Fibroblast of villous mesenchyme (primary cell): Measurements from ENCODE around the gene COA1. TPM values are rescaled to one million over a fixed set of nuclear protein-coding genes. Genes with fewer than 3 reads are reported as not detected.
"Not testable (repeated sequence)": the region's sequence is repeated elsewhere in the genome, so short reads cannot be mapped to it uniquely, and the experiment has no call there.

Experiments used
- DNase-seq: peaks from one replicate; pipeline ENCODE4 v3.0.0-alpha.2; 2010; ENCODE audit warnings: low read depth
- H3K4me3 ChIP-seq: 2 replicates; pipeline ENCODE4 v1.5.1; 2011; ENCODE audit warnings: low read depth, mild to moderate bottlenecking, low read length
- CTCF ChIP-seq: IDR thresholded peaks from 2 replicates; pipeline ENCODE4 v1.5.1; 2012; ENCODE audit warnings: low read depth, mild to moderate bottlenecking, low read length; ENCODE audit not compliant: insufficient read depth
- total RNA-seq: library from RNA; depleted of rRNA; stranded (reverse); fragments of >200 nt; gene quantifications from 2 replicates; pipeline ENCODE4 v1.2.3, GENCODE V29; 2012

COA1 gene
- total RNA-seq, 1 donor, result 41.5 TPM

DNA sequence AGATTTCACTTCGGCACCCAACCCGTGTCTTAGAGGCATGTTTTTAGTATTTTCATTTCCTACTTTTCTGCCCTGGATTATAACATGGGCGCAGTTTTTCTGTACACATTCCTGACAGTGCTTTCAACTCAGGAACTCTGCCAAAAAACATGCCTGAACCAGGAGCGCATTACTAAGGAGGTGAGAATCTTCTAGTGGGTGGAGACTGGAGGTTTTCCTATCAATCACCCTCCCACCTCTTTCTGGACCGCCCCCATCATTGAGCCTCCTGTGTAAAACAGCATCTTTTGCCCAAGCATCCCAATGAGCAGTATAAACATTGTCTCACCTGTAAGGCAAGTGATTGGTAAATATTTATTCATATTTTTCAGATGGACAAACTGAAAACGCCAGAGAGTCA lies 93.2 kb downstream of the COA1 start:
- TF ChIP-seq CTCF, result no peak
- no peak overlapping the region for H3K4me3 ChIP-seq
- DNase-seq, result peak; percentile 29

DNA sequence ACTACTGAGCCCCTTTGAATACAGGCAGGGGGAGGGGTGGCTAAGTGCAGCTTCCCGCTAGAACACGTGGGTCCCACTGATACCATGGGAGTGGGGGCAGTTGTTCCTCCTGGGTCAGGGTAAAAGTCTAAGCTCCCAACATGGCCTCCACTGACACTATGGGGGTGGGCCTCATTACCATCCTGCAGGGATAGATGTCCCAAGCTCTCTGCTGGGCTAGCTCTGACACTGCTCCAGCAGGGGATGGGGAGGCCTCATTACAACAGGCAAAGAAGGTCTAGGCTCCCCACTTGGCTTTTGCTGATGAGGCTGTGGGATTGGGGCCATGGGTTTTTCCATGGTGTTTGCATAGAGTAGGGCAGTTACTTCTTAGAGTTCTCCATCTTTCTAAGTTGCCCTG lies 94.9 kb downstream of the COA1 start:
- no peak for DNase-seq
- no peak for TF ChIP-seq CTCF
- H3K4me3 ChIP-seq, result no peak overlapping the region

- H3K4me3 ChIP-seq, result no peak overlapping the region
- no peak for TF ChIP-seq CTCF
- DNase-seq, result no peak
Observed at GRCh38 chr7:43632746-43633145, 96.6 kb downstream of the COA1 start.

GRCh38 chr7:43631559-43631958 lies 97.8 kb downstream of the COA1 start:
- DNase-seq, result no peak
- H3K4me3 ChIP-seq, result no peak overlapping the region
- no peak for TF ChIP-seq CTCF

DNA sequence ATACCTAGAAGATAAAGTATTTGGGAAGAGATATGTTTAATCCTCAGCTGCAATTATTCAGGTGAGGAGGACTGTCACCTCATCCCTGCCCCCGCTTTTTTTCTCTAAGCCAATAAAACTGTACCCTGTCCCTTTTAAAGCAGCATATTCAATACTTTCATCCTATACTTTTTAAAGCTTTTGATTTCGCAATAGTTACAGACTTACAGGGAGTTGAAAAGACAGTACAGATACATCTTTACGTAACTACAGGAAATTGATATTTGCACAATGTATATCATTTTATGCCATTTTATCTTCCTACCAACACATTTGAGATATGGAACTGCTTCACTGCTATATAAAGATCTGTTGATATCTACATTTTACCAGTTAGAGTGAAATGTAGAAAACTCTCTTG lies 98.8 kb downstream of the COA1 start:
- H3K4me3 ChIP-seq, result no peak overlapping the region
- peak; percentile 24 for DNase-seq
- TF ChIP-seq CTCF, result no peak

DNA sequence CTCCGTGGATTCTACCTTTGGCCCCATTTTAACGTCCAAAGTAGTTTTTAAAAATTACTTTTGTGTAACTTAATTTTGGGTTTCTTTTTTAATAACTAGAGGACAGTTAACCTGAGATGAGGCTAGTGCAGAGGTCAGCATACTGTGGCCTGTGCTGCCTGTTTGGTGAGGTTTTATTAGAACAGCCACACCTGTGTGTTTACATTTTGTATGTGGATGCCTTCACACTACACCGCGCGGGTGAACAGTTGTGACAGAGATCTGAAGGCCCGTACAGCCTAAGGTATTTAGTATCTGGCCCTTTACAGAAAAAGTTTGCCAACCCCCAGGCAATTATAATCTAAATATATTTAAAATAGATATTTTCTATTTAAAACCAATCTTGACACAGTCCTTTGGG lies 99.5 kb downstream of the COA1 start:
- DNase-seq, result no peak
- no peak overlapping the region for H3K4me3 ChIP-seq
- no peak for TF ChIP-seq CTCF

GRCh38 chr7:43628431-43628830 lies 100.9 kb downstream of the COA1 start:
- no peak for TF ChIP-seq CTCF
- no peak for DNase-seq
- H3K4me3 ChIP-seq, result no peak overlapping the region

DNA sequence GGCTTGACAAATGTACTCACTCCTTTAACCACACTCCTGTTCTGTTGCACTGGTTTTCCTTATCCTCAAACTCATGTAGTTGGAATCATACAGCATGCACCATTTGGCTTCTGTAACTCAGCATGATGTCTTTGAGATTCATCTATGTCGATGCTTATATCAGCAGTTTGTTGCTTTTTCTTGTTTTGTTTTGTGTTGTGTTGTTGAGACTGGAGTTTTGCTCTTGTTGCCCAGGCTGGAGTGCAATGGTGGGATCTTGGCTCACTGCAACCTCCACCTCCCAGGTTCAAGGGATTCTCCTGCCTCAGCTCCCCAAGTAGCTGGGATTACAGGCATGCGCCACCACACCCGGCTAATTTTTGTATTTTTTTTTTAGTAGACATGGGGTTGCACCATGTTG lies 101.5 kb downstream of the COA1 start:
- not testable (repeated sequence) for H3K4me3 ChIP-seq, DNase-seq
